PC-9 (cell line): ENCODE data around the gene OXTR.

ENCODE experiments used
- CTCF ChIP-seq: fragments of 200-600 bp; sonication (generic); conservative IDR thresholded peaks from 2 replicates; pipeline ENCODE4 v1.6.1; 2017; ENCODE audit warnings: mixed run types, antibody characterized with exemption, mild to moderate bottlenecking, moderate library complexity
- EZH2 ChIP-seq: fragments of 200-600 bp; sonication (generic); IDR thresholded peaks from 2 replicates; pipeline ENCODE4 v1.8.0; 2017; ENCODE audit warnings: antibody characterized with exemption, low read depth

DNA sequence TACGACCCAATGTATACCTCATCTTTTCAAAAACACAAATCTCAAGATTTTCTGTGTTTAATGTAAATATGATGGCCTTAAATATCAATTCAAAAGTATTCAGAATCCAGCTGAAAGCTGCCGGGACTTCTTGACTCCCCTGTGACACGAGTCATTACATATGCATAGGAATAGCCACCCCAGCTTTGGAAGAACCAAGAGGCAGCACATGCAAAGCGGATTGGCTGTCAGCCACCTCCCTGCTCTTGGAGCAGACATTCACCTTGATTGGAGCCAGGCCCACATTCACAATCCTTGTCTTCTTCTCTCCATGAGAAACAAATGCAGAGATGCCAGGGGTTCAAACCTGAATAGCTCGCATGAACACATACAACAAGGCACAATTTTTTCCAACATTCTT lies 46.6 kb downstream of the OXTR start:
- TF ChIP-seq CTCF (no peak), EZH2 (no peak)
